WTC11 (cell line): ENCODE data around the gene ANK2.

Experiments used
- ATF2 ChIP-seq: sonication (generic); formaldehyde crosslinking; IDR thresholded peaks from 2 replicates; pipeline ENCODE4 v1.8.1; 2022; ENCODE audit warnings: low read depth, missing genetic modification reagents, borderline replicate concordance
- CREB1 ChIP-seq: sonication (generic); formaldehyde crosslinking; IDR thresholded peaks from 2 replicates; pipeline ENCODE4 v1.8.0; 2023; ENCODE audit warnings: mild to moderate bottlenecking, missing genetic modification reagents
- ETV6 ChIP-seq: sonication (generic); formaldehyde crosslinking; IDR thresholded peaks from 2 replicates; pipeline ENCODE4 v1.8.1; 2022; ENCODE audit warnings: mild to moderate bottlenecking, missing genetic modification reagents
- NR3C1 ChIP-seq: sonication (generic); formaldehyde crosslinking; conservative IDR thresholded peaks from 2 replicates; pipeline ENCODE4 v1.8.1; 2023; ENCODE audit warnings: low read depth, mild to moderate bottlenecking, missing genetic modification reagents
- SP1 ChIP-seq: sonication (generic); formaldehyde crosslinking; conservative IDR thresholded peaks from 2 replicates; pipeline ENCODE4 v1.8.1; 2022; ENCODE audit warnings: missing genetic modification reagents
- ZBTB21 ChIP-seq: sonication (generic); formaldehyde crosslinking; IDR thresholded peaks from 2 replicates; pipeline ENCODE4 v1.8.1; 2023; ENCODE audit warnings: mild to moderate bottlenecking, missing genetic modification reagents, borderline replicate concordance
- ZNF281 ChIP-seq: sonication (generic); formaldehyde crosslinking; IDR thresholded peaks from 2 replicates; pipeline ENCODE4 v1.8.0; 2023; ENCODE audit warnings: mild to moderate bottlenecking, missing genetic modification reagents
- ZNF416 ChIP-seq: fragments of 250-450 bp; sonication (Bioruptor Pico); IDR thresholded peaks from 2 replicates; pipeline ENCODE4 v1.9.0; 2021; ENCODE audit warnings: mild to moderate bottlenecking, inconsistent platforms
- TF ChIP-seq, protein P1 (sequence below): sonication (generic); formaldehyde crosslinking; IDR thresholded peaks from 2 replicates; pipeline ENCODE4 v1.8.1; 2022; ENCODE audit warnings: mild to moderate bottlenecking, missing genetic modification reagents, moderate library complexity, borderline replicate concordance
- TF ChIP-seq, protein P2 (sequence below): fragments of 200-600 bp; IDR thresholded peaks from 2 replicates; pipeline ENCODE4 v1.8.0; 2022; ENCODE audit warnings: antibody characterized with exemption

DNA sequence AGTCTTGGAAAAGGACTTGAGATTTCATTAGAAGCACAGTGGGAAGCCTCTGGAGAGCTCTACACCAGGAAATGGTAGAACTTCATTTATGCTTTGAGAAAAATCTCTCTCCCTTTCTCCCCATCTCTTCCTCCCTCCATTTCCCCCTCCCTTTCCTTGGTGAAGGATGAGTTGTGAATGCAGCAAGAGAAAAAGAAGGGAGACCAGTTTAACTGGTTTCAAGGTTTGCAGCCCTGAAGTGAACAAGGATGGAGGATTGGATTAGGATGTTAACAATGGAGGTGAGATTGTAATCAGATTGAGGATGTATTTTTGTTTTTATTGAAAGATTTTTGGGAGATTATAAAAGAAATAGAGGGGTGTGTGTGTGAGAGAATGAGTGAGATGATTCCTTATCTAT, 99.5 kb downstream of the ANK2 start:
- TF ChIP-seq, protein P1, sequence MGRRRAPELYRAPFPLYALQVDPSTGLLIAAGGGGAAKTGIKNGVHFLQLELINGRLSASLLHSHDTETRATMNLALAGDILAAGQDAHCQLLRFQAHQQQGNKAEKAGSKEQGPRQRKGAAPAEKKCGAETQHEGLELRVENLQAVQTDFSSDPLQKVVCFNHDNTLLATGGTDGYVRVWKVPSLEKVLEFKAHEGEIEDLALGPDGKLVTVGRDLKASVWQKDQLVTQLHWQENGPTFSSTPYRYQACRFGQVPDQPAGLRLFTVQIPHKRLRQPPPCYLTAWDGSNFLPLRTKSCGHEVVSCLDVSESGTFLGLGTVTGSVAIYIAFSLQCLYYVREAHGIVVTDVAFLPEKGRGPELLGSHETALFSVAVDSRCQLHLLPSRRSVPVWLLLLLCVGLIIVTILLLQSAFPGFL (CRISPR knock-in tag): no peak
- TF ChIP-seq, protein P2, sequence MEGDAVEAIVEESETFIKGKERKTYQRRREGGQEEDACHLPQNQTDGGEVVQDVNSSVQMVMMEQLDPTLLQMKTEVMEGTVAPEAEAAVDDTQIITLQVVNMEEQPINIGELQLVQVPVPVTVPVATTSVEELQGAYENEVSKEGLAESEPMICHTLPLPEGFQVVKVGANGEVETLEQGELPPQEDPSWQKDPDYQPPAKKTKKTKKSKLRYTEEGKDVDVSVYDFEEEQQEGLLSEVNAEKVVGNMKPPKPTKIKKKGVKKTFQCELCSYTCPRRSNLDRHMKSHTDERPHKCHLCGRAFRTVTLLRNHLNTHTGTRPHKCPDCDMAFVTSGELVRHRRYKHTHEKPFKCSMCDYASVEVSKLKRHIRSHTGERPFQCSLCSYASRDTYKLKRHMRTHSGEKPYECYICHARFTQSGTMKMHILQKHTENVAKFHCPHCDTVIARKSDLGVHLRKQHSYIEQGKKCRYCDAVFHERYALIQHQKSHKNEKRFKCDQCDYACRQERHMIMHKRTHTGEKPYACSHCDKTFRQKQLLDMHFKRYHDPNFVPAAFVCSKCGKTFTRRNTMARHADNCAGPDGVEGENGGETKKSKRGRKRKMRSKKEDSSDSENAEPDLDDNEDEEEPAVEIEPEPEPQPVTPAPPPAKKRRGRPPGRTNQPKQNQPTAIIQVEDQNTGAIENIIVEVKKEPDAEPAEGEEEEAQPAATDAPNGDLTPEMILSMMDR: no peak
- TF ChIP-seq ETV6 (CRISPR knock-in tag) (no peak), ZBTB21 (CRISPR knock-in tag) (no peak), SP1 (CRISPR knock-in tag) (no peak), ZNF416 (CRISPR knock-in tag) (no peak), ZNF281 (CRISPR knock-in tag) (no peak), CREB1 (CRISPR knock-in tag) (no peak), NR3C1 (CRISPR knock-in tag) (no peak), ATF2 (CRISPR knock-in tag) (no peak)
